Measurements from ENCODE around the gene CNOT6L.

DNA sequence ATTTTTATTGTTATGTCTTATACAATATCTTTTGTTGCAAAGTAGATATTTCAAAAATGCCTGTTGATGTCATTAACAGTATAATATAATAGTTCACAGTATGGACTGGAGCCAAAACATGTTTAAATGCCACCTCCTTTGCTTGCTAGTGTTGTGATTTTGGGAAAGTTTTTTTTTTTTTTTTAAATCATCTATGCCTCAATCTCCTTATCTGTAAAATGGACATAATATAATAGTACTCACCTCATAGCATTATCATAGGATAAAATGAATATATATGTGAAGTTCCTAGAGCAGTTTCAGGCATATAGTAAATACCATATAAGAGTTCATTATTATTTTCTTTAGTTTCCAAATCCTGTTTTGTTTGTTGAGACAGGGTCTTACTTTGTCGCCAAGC lies 25.2 kb upstream of the CNOT6L start:
- TF ChIP-seq, protein P1, sequence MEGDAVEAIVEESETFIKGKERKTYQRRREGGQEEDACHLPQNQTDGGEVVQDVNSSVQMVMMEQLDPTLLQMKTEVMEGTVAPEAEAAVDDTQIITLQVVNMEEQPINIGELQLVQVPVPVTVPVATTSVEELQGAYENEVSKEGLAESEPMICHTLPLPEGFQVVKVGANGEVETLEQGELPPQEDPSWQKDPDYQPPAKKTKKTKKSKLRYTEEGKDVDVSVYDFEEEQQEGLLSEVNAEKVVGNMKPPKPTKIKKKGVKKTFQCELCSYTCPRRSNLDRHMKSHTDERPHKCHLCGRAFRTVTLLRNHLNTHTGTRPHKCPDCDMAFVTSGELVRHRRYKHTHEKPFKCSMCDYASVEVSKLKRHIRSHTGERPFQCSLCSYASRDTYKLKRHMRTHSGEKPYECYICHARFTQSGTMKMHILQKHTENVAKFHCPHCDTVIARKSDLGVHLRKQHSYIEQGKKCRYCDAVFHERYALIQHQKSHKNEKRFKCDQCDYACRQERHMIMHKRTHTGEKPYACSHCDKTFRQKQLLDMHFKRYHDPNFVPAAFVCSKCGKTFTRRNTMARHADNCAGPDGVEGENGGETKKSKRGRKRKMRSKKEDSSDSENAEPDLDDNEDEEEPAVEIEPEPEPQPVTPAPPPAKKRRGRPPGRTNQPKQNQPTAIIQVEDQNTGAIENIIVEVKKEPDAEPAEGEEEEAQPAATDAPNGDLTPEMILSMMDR (IDR thresholded peaks at IDR 0.05 in 4 of 5, conservative IDR thresholded peaks at IDR 0.05 in 1 of 5): no peak
- TF ChIP-seq POLR2A (IDR thresholded peaks at IDR 0.05): no peak
